Muscle layer of colon (tissue), 2 donors: ENCODE results near the gene ALCAM.

Experiments used
- H3K27ac ChIP-seq: one replicate; pipeline ENCODE4 v1.7.0; 2013; ENCODE audit warnings: low read depth, mild to moderate bottlenecking, low read length, moderate library complexity
- H3K27me3 ChIP-seq, 2 donors: one replicate each; pipeline ENCODE4 v1.7.0; 2013; ENCODE audit warnings: low read length in 2 of 2, mild to moderate bottlenecking in 2 of 2; ENCODE audit not compliant: insufficient read depth in 2 of 2, control insufficient read depth in 1 of 2
- H3K36me3 ChIP-seq: one replicate; pipeline ENCODE4 v1.7.0; 2013; ENCODE audit warnings: mild to moderate bottlenecking, low read length; ENCODE audit not compliant: insufficient read depth
- H3K4me1 ChIP-seq: one replicate; pipeline ENCODE4 v1.7.0; 2013; ENCODE audit warnings: mild to moderate bottlenecking, low read length; ENCODE audit not compliant: insufficient read depth
- H3K4me3 ChIP-seq, 2 donors: one replicate each; pipeline ENCODE4 v1.7.0; 2013; ENCODE audit warnings: low read length in 2 of 2, low read depth in 1 of 2, mild to moderate bottlenecking in 1 of 2, moderate library complexity in 1 of 2
- H3K9ac ChIP-seq: one replicate; pipeline ENCODE4 v1.7.0; 2013; ENCODE audit warnings: low read length
- H3K9me3 ChIP-seq: one replicate; pipeline ENCODE4 v1.7.0; 2013; ENCODE audit warnings: mild to moderate bottlenecking, low read length
- donor health status: abdominal sarcoma.
- donor health status: Adenocarcinoma of cecum.

The ALCAM gene

DNA sequence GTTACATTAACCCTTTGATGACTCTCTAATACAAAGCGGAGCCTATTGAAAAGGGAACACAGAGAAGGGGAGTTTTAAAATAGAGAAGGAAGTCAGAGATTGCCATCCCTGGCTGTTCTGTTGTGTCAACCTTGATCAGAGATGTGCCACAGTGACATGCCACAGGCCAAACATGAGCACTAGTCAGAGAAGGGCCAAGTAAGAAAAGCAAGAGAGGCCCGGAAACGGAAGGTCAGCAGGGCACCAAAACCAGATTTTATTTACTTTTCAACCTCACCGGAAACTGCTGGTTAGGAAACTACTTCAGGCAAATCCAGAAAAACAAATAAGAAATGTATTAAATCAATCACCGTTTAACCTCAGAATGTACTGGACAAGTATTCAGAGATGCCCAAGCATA is 171.8 kb downstream of the ALCAM start:
- Histone ChIP-seq H3K36me3 (no peaks in the 10 kb centered on the region), H3K4me1 (no peaks in the 10 kb centered on the region), H3K4me3 (no peak overlapping the region), H3K27ac (no peak overlapping the region), H3K9me3 (no peaks in the 10 kb centered on the region), H3K27me3 (no peaks in the 10 kb centered on the region), H3K9ac (no peak overlapping the region)

DNA sequence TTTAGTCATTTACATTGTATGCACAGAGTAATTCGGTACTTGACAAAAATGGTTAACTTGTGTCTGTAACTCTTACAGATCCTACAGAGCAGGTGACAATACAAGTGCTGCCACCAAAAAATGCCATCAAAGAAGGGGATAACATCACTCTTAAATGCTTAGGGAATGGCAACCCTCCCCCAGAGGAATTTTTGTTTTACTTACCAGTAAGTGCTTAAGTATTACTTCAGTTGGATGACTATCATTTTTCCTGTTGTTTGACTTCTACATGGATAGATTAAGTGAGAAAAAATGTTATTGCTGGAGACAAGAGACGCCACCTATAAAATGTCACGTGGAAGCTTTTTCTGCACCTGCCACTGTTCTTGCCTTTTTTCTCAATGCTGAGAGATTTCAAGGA is 173.2 kb downstream of the ALCAM start:
- Histone ChIP-seq H3K27ac (no peak overlapping the region), H3K4me3 (no peak overlapping the region), H3K36me3 (no peaks in the 10 kb centered on the region), H3K9ac (no peak overlapping the region), H3K9me3 (no peaks in the 10 kb centered on the region), H3K4me1 (no peaks in the 10 kb centered on the region), H3K27me3 (no peaks in the 10 kb centered on the region)

DNA sequence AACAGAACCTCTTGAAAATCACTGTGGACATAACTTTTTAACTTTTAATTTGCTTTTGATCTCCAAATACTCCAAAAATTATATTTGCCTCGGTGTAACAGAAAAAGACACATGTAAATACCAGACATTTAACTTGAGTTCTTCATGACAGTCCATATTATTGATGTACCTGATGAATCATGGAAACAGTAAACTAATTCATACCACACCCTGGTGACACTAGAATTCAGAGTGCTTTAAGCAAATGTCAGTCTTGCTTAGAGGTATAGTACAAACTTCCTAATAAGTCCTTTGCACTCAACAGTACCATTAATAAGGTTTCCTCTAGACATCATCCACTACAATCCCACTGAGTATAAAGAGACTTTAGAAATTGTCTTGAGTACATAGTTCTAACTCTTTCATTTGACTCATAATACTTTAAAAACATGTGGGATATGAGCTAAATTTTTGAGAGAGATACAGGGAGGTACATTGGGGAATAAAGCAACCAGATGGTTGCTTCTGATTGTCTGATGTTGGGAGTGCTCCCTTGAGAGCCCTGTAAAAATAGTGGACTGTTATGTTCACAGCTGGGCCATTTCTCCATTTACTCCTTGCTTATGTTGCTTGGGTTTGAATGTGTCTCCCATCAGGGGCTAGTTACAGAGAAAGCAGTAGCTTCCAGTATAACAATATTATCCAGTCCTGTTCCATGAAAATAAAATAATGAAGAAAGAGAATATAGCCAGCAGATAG is 175.7 kb downstream of the ALCAM start:
- Histone ChIP-seq H3K9me3 (no peaks in the 10 kb centered on the region), H3K36me3 (no peaks in the 10 kb centered on the region), H3K27ac (no peak overlapping the region), H3K27me3 (no peaks in the 10 kb centered on the region), H3K4me1 (no peaks in the 10 kb centered on the region), H3K4me3 (no peak overlapping the region), H3K9ac (no peak overlapping the region)

DNA sequence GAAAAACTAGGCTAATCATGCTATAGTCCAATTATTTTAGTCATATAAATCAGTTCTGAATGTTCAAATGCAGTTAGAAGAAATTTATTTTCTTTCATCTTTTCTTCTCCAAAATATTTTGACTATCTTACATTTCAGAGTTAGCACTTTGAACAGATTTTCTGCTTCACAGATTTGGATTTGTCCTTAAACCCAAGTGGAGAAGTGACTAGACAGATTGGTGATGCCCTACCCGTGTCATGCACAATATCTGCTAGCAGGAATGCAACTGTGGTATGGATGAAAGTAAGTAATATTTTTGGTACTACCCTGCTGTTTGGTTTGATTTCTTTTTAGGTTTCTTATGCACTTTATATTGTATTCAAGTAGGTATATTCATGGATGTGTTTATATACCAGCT is 178.3 kb downstream of the ALCAM start:
- Histone ChIP-seq H3K9me3 (no peaks in the 10 kb centered on the region), H3K4me3 (no peak overlapping the region), H3K9ac (no peak overlapping the region), H3K27ac (no peak overlapping the region), H3K4me1 (no peaks in the 10 kb centered on the region), H3K36me3 (no peaks in the 10 kb centered on the region), H3K27me3 (no peaks in the 10 kb centered on the region)

DNA sequence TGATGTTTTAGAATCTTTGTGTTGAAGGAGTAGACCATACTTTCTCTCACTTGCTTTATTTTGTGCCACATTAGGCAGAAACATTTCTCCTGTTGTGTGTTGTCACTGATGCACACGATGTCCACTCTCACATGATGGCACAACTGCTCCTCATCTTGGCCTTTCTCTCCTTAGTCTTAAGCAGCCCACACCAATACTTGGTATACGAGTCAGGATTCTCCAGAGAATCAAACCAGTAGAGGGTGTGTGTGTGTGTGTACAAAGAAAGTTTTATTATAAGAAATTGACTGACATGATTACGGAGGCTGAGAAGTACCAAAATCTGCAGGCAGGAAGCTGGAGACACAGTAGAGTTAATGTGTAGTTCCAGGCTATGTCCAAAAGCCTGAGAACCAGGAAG is 187.1 kb downstream of the ALCAM start:
- Histone ChIP-seq H3K27me3 (no peaks in the 10 kb centered on the region), H3K36me3 (no peaks in the 10 kb centered on the region), H3K4me3 (no peak overlapping the region), H3K9ac (no peak overlapping the region), H3K9me3 (no peaks in the 10 kb centered on the region), H3K4me1 (no peaks in the 10 kb centered on the region), H3K27ac (no peak overlapping the region)

DNA sequence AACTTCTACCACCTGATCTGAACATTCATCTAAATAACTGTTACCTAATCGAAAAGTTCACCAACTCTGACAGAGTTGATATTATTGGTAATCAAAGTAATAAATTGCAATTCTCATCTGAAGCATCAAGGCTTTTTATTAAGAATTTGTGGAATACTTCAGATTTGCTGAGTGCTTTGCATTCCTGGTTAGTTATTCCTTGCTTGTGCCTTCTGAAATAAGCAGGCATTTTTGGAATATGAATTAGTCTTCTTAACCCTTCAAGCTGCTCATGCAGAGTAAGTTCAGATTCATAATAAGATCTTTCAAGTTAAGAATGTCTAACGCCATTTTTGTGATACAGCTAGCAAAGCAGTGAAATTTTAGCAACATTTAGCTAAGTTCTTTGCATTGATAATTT is 188.5 kb downstream of the ALCAM start:
- H3K9ac ChIP-seq, result no peak overlapping the region
- no peaks in the 10 kb centered on the region for H3K27me3 ChIP-seq
- H3K4me3 ChIP-seq, result no peak overlapping the region
- no peak overlapping the region for H3K27ac ChIP-seq
- H3K36me3 ChIP-seq, result no peaks in the 10 kb centered on the region
- no peaks in the 10 kb centered on the region for H3K4me1 ChIP-seq
- H3K9me3 ChIP-seq, result no peaks in the 10 kb centered on the region

DNA sequence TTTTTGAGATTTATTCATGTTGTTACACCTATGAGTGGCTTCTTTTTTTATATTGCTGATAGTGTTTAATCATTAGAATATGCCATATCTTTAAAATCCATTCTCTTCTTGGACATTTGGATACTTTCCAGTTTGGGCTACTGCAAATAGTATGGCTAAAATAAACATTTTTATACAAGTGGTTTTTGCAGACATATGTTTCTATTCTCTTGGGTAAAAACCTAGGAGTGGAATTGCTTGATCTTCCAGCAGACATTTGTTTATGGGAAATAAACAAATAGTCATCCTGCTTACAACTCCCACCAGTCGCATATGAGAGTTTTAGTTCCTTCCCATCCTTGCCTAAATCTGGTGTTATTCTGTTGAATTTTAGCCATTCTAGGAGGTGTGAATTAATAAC is 193.1 kb downstream of the ALCAM start:
- Histone ChIP-seq H3K9me3 (no peaks in the 10 kb centered on the region), H3K9ac (no peak overlapping the region), H3K4me3 (no peak overlapping the region), H3K27me3 (no peaks in the 10 kb centered on the region), H3K4me1 (no peaks in the 10 kb centered on the region), H3K27ac (no peak overlapping the region), H3K36me3 (no peaks in the 10 kb centered on the region)

DNA sequence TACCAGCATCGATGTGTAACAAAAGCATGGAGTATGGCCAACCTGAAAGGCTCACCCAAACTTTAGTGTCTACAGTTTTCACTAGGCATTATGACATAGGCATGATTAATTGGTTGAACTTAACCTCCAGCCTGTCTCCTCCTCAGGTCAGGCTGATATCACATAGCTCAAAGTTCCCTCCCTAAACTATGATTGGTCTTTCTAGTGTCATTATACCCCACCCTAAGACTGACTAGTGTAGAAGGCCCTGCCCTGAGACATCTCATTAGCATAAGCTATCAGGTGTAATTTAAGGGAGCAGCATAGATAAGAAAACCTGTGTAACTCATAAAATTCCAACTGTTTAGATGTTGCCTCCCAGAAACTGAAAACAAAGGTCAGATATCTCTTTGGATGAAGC is 195.2 kb downstream of the ALCAM start:
- no peaks in the 10 kb centered on the region for H3K4me1 ChIP-seq
- H3K9ac ChIP-seq, result no peak overlapping the region
- no peaks in the 10 kb centered on the region for H3K36me3 ChIP-seq
- H3K27me3 ChIP-seq, result no peaks in the 10 kb centered on the region
- no peak overlapping the region for H3K27ac ChIP-seq
- H3K4me3 ChIP-seq, result no peak overlapping the region
- H3K9me3 ChIP-seq, result no peaks in the 10 kb centered on the region

DNA sequence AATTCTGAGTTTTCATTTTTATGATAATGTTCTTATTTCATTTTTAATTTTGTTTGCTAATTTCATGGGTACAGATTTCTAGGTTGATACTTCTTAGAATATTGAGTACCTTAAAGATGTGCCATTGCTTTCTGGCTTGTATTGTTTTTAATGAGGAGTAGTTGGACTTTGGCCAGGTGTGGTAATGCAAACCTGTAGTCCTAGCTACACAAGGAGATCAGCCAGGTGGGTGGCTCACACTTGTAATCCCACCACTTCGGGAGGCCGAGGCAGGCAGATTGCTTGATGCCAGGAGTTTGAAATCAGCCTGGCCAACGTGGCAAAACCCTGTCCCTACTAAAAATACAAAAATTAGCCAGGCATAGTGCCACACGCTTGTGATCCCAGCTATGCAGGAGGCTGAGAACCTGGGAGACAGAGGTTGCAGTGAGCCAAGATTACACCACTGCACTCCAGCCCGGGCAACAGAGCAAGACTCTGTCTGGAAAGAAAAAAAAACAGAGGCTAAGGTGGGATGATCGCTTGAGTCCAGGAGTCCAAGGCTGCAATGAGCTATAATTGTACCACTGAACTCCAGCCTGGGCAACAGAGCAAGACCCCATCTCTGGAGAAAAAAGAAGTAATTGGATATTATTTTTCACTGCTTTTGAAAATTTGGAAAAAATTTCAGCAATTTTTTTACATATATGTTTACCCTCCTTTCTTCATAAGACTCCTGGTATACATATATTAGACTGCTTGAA is 198.0 kb downstream of the ALCAM start:
- no peak overlapping the region for H3K27ac ChIP-seq
- no peaks in the 10 kb centered on the region for H3K9me3 ChIP-seq
- H3K9ac ChIP-seq, result no peak overlapping the region
- H3K36me3 ChIP-seq, result no peaks in the 10 kb centered on the region
- no peaks in the 10 kb centered on the region for H3K27me3 ChIP-seq
- H3K4me1 ChIP-seq, result no peaks in the 10 kb centered on the region
- H3K4me3 ChIP-seq, result no peak overlapping the region

DNA sequence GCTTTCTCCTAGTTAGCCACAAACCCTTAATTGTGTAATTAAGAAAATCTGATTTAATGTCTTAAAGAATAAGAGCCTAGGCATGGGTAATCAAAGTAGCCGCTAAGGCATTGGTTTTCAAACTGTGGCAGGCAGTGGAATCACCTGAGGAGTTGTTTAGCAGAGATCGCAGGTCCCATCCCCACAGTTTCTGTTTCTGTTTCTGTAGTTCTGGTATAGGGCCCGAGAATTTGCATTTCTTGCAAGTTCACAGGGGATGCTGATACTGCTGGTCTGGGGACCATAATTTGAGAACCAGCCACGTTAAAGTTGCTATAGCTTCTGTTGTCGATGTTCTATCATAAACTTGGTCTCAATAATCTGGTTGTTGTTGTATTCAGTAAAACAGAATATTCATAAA is 204.3 kb downstream of the ALCAM start:
- Histone ChIP-seq H3K9ac (no peak overlapping the region), H3K27ac (no peak overlapping the region), H3K36me3 (no peaks in the 10 kb centered on the region), H3K4me1 (no peaks in the 10 kb centered on the region), H3K27me3 (no peaks in the 10 kb centered on the region), H3K4me3 (no peak overlapping the region), H3K9me3 (no peaks in the 10 kb centered on the region)

DNA sequence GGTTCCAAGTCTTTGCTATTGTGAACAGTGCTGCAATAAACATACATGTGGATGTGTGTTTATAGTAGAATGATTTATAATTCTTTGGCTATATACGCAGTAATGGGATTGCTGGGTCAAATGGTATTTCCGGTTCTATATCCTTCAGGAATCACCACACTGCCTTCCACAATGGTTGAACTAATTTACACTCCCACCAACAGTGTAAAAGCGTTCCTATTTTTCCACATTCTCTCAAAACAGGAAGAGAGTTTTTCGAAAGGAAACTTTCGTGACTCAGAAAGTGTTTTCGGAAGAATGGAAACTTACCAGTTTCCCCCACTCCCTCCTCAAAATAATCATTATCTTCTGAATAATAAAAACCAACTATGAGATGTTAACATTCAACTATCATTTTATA is 205.8 kb downstream of the ALCAM start:
- Histone ChIP-seq H3K27ac (no peak overlapping the region), H3K36me3 (no peaks in the 10 kb centered on the region), H3K4me1 (no peaks in the 10 kb centered on the region), H3K27me3 (no peaks in the 10 kb centered on the region), H3K9me3 (no peaks in the 10 kb centered on the region), H3K4me3 (no peak overlapping the region), H3K9ac (no peak overlapping the region)

DNA sequence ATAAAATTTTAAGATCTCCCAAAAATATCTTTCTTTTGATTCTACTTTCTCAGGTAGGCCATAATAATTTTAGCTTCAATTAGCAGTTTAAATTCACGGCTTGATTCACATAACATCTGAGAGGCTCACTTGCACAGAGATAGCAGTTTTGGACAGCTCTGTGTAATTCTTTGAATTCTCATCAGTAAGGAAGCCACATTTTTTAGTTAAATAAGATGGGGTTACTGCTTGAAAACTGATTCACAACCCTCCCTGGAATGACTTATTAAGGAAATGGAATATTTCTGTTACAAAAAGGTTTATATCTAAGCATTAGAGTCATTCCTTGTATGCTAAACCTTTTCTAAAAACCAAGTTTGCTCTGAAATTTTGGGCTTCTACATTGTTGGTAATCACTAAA is 212.7 kb downstream of the ALCAM start:
- Histone ChIP-seq H3K27ac (no peak overlapping the region), H3K4me3 (no peak overlapping the region), H3K9ac (no peak overlapping the region), H3K36me3 (no peaks in the 10 kb centered on the region), H3K4me1 (no peaks in the 10 kb centered on the region), H3K9me3 (no peaks in the 10 kb centered on the region), H3K27me3 (no peaks in the 10 kb centered on the region)
